Fibroblast of the aortic adventitia (primary cell): ENCODE measurements around the gene USP6NL. TPM values are rescaled to one million over a fixed set of nuclear protein-coding genes. Genes with fewer than 3 reads are reported as not detected.

ENCODE experiments used
- DNase-seq: peaks from one replicate; pipeline ENCODE4 v3.0.0-alpha.2; 2010; ENCODE audit warnings: low read depth
- H3K4me3 ChIP-seq: 2 replicates; pipeline ENCODE4 v1.5.1; 2011; ENCODE audit warnings: low read depth, mild to moderate bottlenecking, control low read depth, low read length, moderate library complexity
- CTCF ChIP-seq: IDR thresholded peaks from 2 replicates; pipeline ENCODE4 v1.5.1; 2011; ENCODE audit warnings: mild to moderate bottlenecking, low read length, control low read depth, inconsistent platforms; ENCODE audit not compliant: insufficient read depth
- total RNA-seq: library from RNA; depleted of rRNA; stranded (reverse); fragments of >200 nt; gene quantifications from 2 replicates; pipeline ENCODE4 v1.2.3, GENCODE V29; 2012; ENCODE audit warnings: low replicate concordance

USP6NL gene
- total RNA-seq, 1 donor: 15.2 TPM

GRCh38 chr10:11602919-11603523, 8.4 kb downstream of the USP6NL start:
- TF ChIP-seq CTCF: no peak
- no peak for DNase-seq
- H3K4me3 ChIP-seq: no peak overlapping the region

- DNase-seq: no peak
- H3K4me3 ChIP-seq: no peak overlapping the region
- no peak for TF ChIP-seq CTCF
Observed at GRCh38 chr10:11602358-11602757, 9.1 kb downstream of the USP6NL start.

GRCh38 chr10:11601670-11602069, 9.8 kb downstream of the USP6NL start:
- no peak for DNase-seq
- no peak for TF ChIP-seq CTCF
- no peak overlapping the region for H3K4me3 ChIP-seq

- no peak for TF ChIP-seq CTCF
- no peak for DNase-seq
Observed at GRCh38 chr10:11600280-11600679, 11.2 kb downstream of the USP6NL start.

GRCh38 chr10:11598712-11599397, 12.6 kb downstream of the USP6NL start:
- no peak for TF ChIP-seq CTCF
- DNase-seq: no peak

More at GRCh38 chr10:11600280-11600679, 11.2 kb downstream of the USP6NL start:
- no peak overlapping the region for H3K4me3 ChIP-seq

GRCh38 chr10:11597470-11597869, 14.0 kb downstream of the USP6NL start:
- no peak overlapping the region for H3K4me3 ChIP-seq
- TF ChIP-seq CTCF: no peak
- DNase-seq: no peak

More at GRCh38 chr10:11598712-11599397, 12.6 kb downstream of the USP6NL start:
- H3K4me3 ChIP-seq: no peak overlapping the region

GRCh38 chr10:11595395-11595692, 16.1 kb downstream of the USP6NL start:
- H3K4me3 ChIP-seq: no peak overlapping the region
- no peak for TF ChIP-seq CTCF
- peak; percentile 57 for DNase-seq
